Measurements from ENCODE around the gene PDS5B. TPM values are rescaled to one million over a fixed set of nuclear protein-coding genes. Genes with fewer than 3 reads are reported as not detected.
A peak's percentile ranks its signal among the peaks of the same experiment; 100 is the strongest.

Gene PDS5B
- total and polyA plus RNA-seq, 11 donors, result 3.7 to 28.8 (median 18.6) TPM

DNA sequence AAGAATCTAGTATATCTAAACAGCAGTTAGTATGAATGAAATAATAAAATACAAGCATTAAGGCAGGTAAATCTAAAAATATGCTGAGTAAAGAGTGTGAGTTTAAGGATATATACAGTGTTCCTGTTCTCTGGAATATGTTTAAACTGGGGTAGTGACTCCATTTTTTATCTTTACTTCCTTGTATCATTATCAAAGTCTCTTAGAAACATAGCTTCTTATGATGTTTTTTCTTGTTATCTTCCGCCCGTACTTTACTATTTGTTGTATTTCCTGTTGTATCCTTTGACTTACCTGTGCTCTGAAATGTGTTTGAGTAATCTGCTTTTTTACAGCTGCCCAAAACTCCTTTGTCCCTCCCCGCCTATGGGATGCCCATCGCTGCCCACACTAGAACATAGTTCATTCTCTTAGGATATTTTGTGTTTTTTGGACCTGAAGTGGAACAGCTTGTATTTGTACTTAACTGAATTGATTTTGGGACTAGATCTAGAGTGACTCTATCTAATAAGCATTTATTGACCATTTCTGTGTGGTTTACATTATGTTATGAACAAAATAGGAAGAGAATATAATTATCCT, 80.8 kb downstream of the PDS5B start:
- ATAC-seq (no peak), DNase-seq (no peak)
- no peak overlapping the region for H3K27ac ChIP-seq
- no peak overlapping the region for H3K4me3 ChIP-seq
- intact Hi-C loops (cut with DNase I), result no loop called here
- H3K27me3 ChIP-seq, result no peaks in the 10 kb centered on the region
- H3K9me3 ChIP-seq, result no peaks in the 10 kb centered on the region
- no peaks in the 10 kb centered on the region for H3K4me1 ChIP-seq
- H3K36me3 ChIP-seq, result peaks cover 0 to 16% (median 6%) of the 10 kb centered on the region in 9 donors
- TF ChIP-seq CTCF (IDR thresholded peaks at IDR 0.05) (no peak), POLR2A (IDR thresholded peaks at IDR 0.05) (no peak)
- 92 to 95% (median 93%) methylated on average over 4 of the region's 4 CpGs for WGBS, 4 donors

- TF ChIP-seq CTCF (IDR thresholded peaks at IDR 0.05) (peak; percentile 44 to 79 (median 66)), POLR2A (IDR thresholded peaks at IDR 0.05) (no peak)
- 72 to 77% (median 74%) methylated on average over 3 of the region's 3 CpGs for WGBS, 4 donors
- Histone ChIP-seq H3K9me3 (no peaks in the 10 kb centered on the region), H3K4me1 (no peaks in the 10 kb centered on the region), H3K27me3 (no peaks in the 10 kb centered on the region), H3K27ac (no peak overlapping the region), H3K4me3 (no peak overlapping the region), H3K36me3 (peaks cover 0 to 25% (median 12%) of the 10 kb centered on the region in 9 donors)
- DNase-seq (no peak), ATAC-seq (no peak)
- intact Hi-C loops (cut with DNase I), result no loop called here
Measured at GRCh38 chr13:32669030-32669646, 82.9 kb downstream of the PDS5B start.

DNA sequence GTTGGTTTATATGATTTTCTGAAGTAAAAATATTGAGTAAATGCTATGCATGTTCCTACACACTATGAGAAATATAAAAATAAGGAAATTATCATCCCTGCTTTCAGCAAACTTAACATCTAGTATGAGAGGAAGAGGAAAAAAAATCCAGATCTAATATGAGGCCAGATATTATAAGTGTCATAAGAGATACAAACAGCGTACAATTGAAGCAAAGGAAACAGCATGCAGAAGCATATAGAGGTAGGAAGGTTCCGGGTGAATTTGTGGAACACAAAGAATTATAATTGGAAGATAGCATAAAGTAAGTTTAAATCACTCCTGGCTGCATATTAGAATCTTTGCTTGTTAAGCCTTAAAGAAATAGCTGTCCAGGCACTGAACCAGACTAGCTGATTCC, 88.3 kb downstream of the PDS5B start:
- Histone ChIP-seq H3K4me1 (no peaks in the 10 kb centered on the region), H3K27me3 (no peaks in the 10 kb centered on the region), H3K4me3 (no peak overlapping the region), H3K27ac (no peak overlapping the region), H3K9me3 (no peaks in the 10 kb centered on the region), H3K36me3 (peaks cover 0 to 50% (median 40%) of the 10 kb centered on the region in 9 donors)
- 96 to 97% (median 97%) methylated on average over 2 of the region's 2 CpGs for WGBS, 4 donors
- DNase-seq (no peak), ATAC-seq (no peak)
- TF ChIP-seq CTCF (IDR thresholded peaks at IDR 0.05), result no peak
- TF ChIP-seq POLR2A (IDR thresholded peaks at IDR 0.05), result no peak
- intact Hi-C loops (cut with DNase I), result no loop called here

- no peak for DNase-seq
- peaks cover 0 to 62% (median 46%) of the 10 kb centered on the region in 9 donors for H3K36me3 ChIP-seq
- intact Hi-C loops (cut with DNase I), result no loop called here
Measured at GRCh38 chr13:32676242-32676641, 90.0 kb downstream of the PDS5B start.

More at GRCh38 chr13:32676242-32676641, 90.0 kb downstream of the PDS5B start:
- H3K4me1 ChIP-seq, result no peaks in the 10 kb centered on the region
- H3K4me3 ChIP-seq, result no peak overlapping the region
- no peak for ATAC-seq
- 86 to 99% (median 98%) methylated on average over 4 of the region's 4 CpGs for WGBS, 4 donors
- H3K27me3 ChIP-seq, result no peaks in the 10 kb centered on the region
- H3K27ac ChIP-seq, result no peak overlapping the region
- TF ChIP-seq CTCF (IDR thresholded peaks at IDR 0.05) (no peak), POLR2A (IDR thresholded peaks at IDR 0.05) (no peak)
- H3K9me3 ChIP-seq, result no peaks in the 10 kb centered on the region

All from heart left ventricle (tissue), 16 donors.